ENCODE data around the gene MEP1A. TPM values are rescaled to one million over a fixed set of nuclear protein-coding genes. Genes with fewer than 3 reads are reported as not detected.

MEP1A gene
- total and polyA plus RNA-seq, 2 of the 4 experiments (the other 2 are of a cell fraction): not detected

- H4K20me1 ChIP-seq (ENCODE audit: insufficient read depth, low read length): no peaks in the 10 kb centered on the region
- H3K9ac ChIP-seq (ENCODE audit: low read depth, low read length): no peak overlapping the region
- H4K8ac ChIP-seq (ENCODE audit: low read depth in 2 of 2, low read length in 2 of 2): no peak overlapping the region
- WGBS, 2 experiments (ENCODE audit: extremely low coverage in 2 of 2, insufficient read length in 1 of 2): no CpG with 5 or more reads among the region's 4 CpGs
- no peaks in the 10 kb centered on the region for H3K9me1 ChIP-seq (ENCODE audit: insufficient read depth, low read length)
- no peak overlapping the region for H3K4ac ChIP-seq (ENCODE audit: low read depth, low read length)
- H3K14ac ChIP-seq (replicated peaks; ENCODE audit: low read depth, low read length): no peak overlapping the region
- dilution Hi-C loops (cut with HindIII; ENCODE audit: low sequenced_read_pairs, unreplicated experiment): no loop called here
- H3K27ac ChIP-seq (ENCODE audit: insufficient read depth, low read length): no peak overlapping the region
- in situ Hi-C loops (cut with MboI; ENCODE audit: low sequenced_read_pairs): no loop called here
- no peak overlapping the region for H3K23ac ChIP-seq (ENCODE audit: low read depth, low read length)
- ChIA-PET CTCF (no interaction called here), POLR2A (ENCODE audit: unreplicated experiment) (no interaction called here)
- no peaks in the 10 kb centered on the region for H3K27me3 ChIP-seq (ENCODE audit: control insufficient read depth, insufficient read depth, low read length)
- H3K9me3 ChIP-seq (ENCODE audit: control insufficient read depth, insufficient read depth, low read length): no peaks in the 10 kb centered on the region
- intact Hi-C loops (cut with micrococcal nuclease): no loop called here
- no peak overlapping the region for H4K91ac ChIP-seq (ENCODE audit: insufficient read depth, low read depth, low read length)
- H2AK9ac ChIP-seq (replicated peaks; ENCODE audit: low read depth, low read length, poor library complexity): no peak overlapping the region
- no peak overlapping the region for H2BK5ac ChIP-seq (ENCODE audit: low read depth, low read length, poor library complexity, severe bottlenecking)
- no peak overlapping the region for H2AK5ac ChIP-seq (ENCODE audit: low read depth, low read length)
- ATAC-seq (ENCODE audit: low read depth): no peak
- no peak overlapping the region for H2BK15ac ChIP-seq (ENCODE audit: low read depth, low read length)
- no peak overlapping the region for H2BK120ac ChIP-seq (ENCODE audit: low read depth, low read length)
- no peak overlapping the region for H3K4me2 ChIP-seq (ENCODE audit: low read depth, low read length)
- H2BK20ac ChIP-seq (ENCODE audit: low read depth, low read length): no peak overlapping the region
- H3K36me3 ChIP-seq (ENCODE audit: control insufficient read depth, insufficient read depth, low read length): no peaks in the 10 kb centered on the region
- no peak overlapping the region for H3K56ac ChIP-seq (ENCODE audit: extremely low read depth, insufficient read depth, low read length)
- no peak overlapping the region for H4K5ac ChIP-seq (ENCODE audit: low read depth, low read length)
- no TSS peak for BruUV-seq (replicated peaks)
- H3K79me1 ChIP-seq (ENCODE audit: low read depth in 1 of 2, low read length in 2 of 2): no peaks in the 10 kb centered on the region
- no peak overlapping the region for H3K18ac ChIP-seq (ENCODE audit: low read depth, low read length)
- no peak overlapping the region for H3K4me3 ChIP-seq (ENCODE audit: insufficient read depth, low read depth, low read length)
- no peaks in the 10 kb centered on the region for H3K4me1 ChIP-seq (ENCODE audit: control insufficient read depth, insufficient read depth, low read length)
- no peak overlapping the region for H2AFZ ChIP-seq (replicated peaks; ENCODE audit: low read length, poor library complexity)
- DNase-seq: no peak
- no peak for TF ChIP-seq RAD21 (IDR thresholded peaks at IDR 0.05; ENCODE audit: low read length)
- no peak for TF ChIP-seq MAZ (IDR thresholded peaks at IDR 0.05; ENCODE audit: borderline replicate concordance, low read depth, low read length)
- no peak for TF ChIP-seq CHD1 (IDR thresholded peaks at IDR 0.05; ENCODE audit: low read depth, low read length)
- TF ChIP-seq NFE2L2 (IDR thresholded peaks at IDR 0.05; ENCODE audit: low read depth, low read length): no peak
- TF ChIP-seq CTCF (conservative IDR thresholded peaks at IDR 0.05; ENCODE audit: low read depth, low read length): no peak
- no peak for TF ChIP-seq USF2 (IDR thresholded peaks at IDR 0.05; ENCODE audit: low read depth, low read length)
Measured at GRCh38 chr6:46821458-46821881, 28.3 kb downstream of the MEP1A start.

All from IMR-90 (cell line).